GM19043 (cell line): ENCODE results near the gene SFMBT1.
A peak's percentile ranks its signal among the peaks of the same experiment; 100 is the strongest.

ENCODE experiments used
- ATAC-seq: cut with Tn5 transposase; IDR thresholded peaks from one replicate; pipeline ENCODE4 v1.9.1; 2021; ENCODE audit warnings: low read depth; ENCODE audit not compliant: unreplicated experiment

The SFMBT1 gene

GRCh38 chr3:53005338-53005737 is 40.5 kb downstream of the SFMBT1 start:
- no peak for ATAC-seq

GRCh38 chr3:53003320-53003719 is 42.6 kb downstream of the SFMBT1 start:
- ATAC-seq, result no peak

GRCh38 chr3:52998771-52999513 is 46.9 kb downstream of the SFMBT1 start:
- no peak for ATAC-seq

- ATAC-seq, result no peak
Observed at GRCh38 chr3:52990637-52991036, 55.2 kb downstream of the SFMBT1 start.

GRCh38 chr3:52986938-52987337 is 58.9 kb downstream of the SFMBT1 start:
- ATAC-seq, result no peak

- ATAC-seq, result no peak
Observed at GRCh38 chr3:52986049-52986448, 59.8 kb downstream of the SFMBT1 start.

GRCh38 chr3:52983828-52984227 is 62.0 kb downstream of the SFMBT1 start:
- ATAC-seq, result no peak

GRCh38 chr3:52983336-52983807 is 62.5 kb downstream of the SFMBT1 start:
- ATAC-seq, result peak; percentile 80

- peak; percentile 47 for ATAC-seq
Observed at GRCh38 chr3:52982839-52983238, 63.0 kb downstream of the SFMBT1 start.

GRCh38 chr3:52979190-52979983 is 66.5 kb downstream of the SFMBT1 start:
- ATAC-seq, result no peak

- no peak for ATAC-seq
Observed at GRCh38 chr3:52978109-52978754, 67.6 kb downstream of the SFMBT1 start.

GRCh38 chr3:52973806-52974205 is 72.1 kb downstream of the SFMBT1 start:
- no peak for ATAC-seq

GRCh38 chr3:52971895-52972294 is 74.0 kb downstream of the SFMBT1 start:
- ATAC-seq, result no peak

- no peak for ATAC-seq
Observed at GRCh38 chr3:52967398-52967797, 78.5 kb downstream of the SFMBT1 start.

GRCh38 chr3:52962160-52962559 is 83.7 kb downstream of the SFMBT1 start:
- ATAC-seq, result no peak

GRCh38 chr3:52959773-52960172 is 86.1 kb downstream of the SFMBT1 start:
- ATAC-seq, result no peak

GRCh38 chr3:52939600-52939999 is 106.3 kb downstream of the SFMBT1 start:
- no peak for ATAC-seq

- peak; percentile 75 for ATAC-seq
Observed at GRCh38 chr3:52934630-52935530, 111.0 kb downstream of the SFMBT1 start.

- no peak for ATAC-seq
Observed at GRCh38 chr3:52931889-52932288, 114.0 kb downstream of the SFMBT1 start.

- ATAC-seq, result no peak
Observed at GRCh38 chr3:52931328-52931727, 114.5 kb downstream of the SFMBT1 start.
